Trophoblast cell (in vitro differentiated cells and primary cell): ENCODE measurements around the gene OR2AT4.
A peak's percentile ranks its signal among the peaks of the same experiment; 100 is the strongest.

Source experiments
- DNase-seq, 2 donors: peaks; one replicate each; pipeline ENCODE4 v3.0.0-alpha.2; 2016
- H2AFZ ChIP-seq: 2 replicates; pipeline ENCODE4 v1.6.1; 2013; ENCODE audit warnings: low read length, moderate library complexity, mild to moderate bottlenecking; ENCODE audit not compliant: insufficient read depth, poor library complexity
- H2AK5ac ChIP-seq: 2 replicates; pipeline ENCODE4 v1.6.1; 2013; ENCODE audit warnings: mild to moderate bottlenecking, low read length
- H2BK120ac ChIP-seq: 2 replicates; pipeline ENCODE4 v1.6.1; 2013; ENCODE audit warnings: low read length, mild to moderate bottlenecking, moderate library complexity; ENCODE audit not compliant: insufficient read depth, poor library complexity
- H2BK12ac ChIP-seq: 2 replicates; pipeline ENCODE4 v1.6.1; 2013; ENCODE audit warnings: mild to moderate bottlenecking, low read length, moderate library complexity
- H2BK5ac ChIP-seq: 2 replicates; pipeline ENCODE4 v1.6.1; 2013; ENCODE audit warnings: low read length, low read depth, moderate library complexity, mild to moderate bottlenecking; ENCODE audit not compliant: poor library complexity
- H3K14ac ChIP-seq: 2 replicates; pipeline ENCODE4 v1.6.1; 2013; ENCODE audit warnings: mild to moderate bottlenecking, low read length
- H3K18ac ChIP-seq: 2 replicates; pipeline ENCODE4 v1.6.1; 2013; ENCODE audit warnings: mild to moderate bottlenecking, low read length
- H3K23ac ChIP-seq: 2 replicates; pipeline ENCODE4 v1.6.1; 2013; ENCODE audit warnings: low read length
- H3K27ac ChIP-seq: 2 replicates; pipeline ENCODE4 v1.5.1; 2013; ENCODE audit warnings: low read depth, mild to moderate bottlenecking, inconsistent platforms, low read length, moderate library complexity
- H3K27me3 ChIP-seq: 2 replicates; pipeline ENCODE4 v1.6.1; 2013; ENCODE audit warnings: inconsistent platforms, mild to moderate bottlenecking, low read length, moderate library complexity; ENCODE audit not compliant: insufficient read depth
- H3K36me3 ChIP-seq, 2 experiments: 1 replicate in 1 of 2; 2 replicates in 1 of 2; pipeline ENCODE4 v1.6.1; 2013; ENCODE audit warnings: low read length in 2 of 2, mild to moderate bottlenecking in 2 of 2, moderate library complexity in 1 of 2; ENCODE audit not compliant: insufficient read depth in 2 of 2, control insufficient read depth in 1 of 2
- H3K4ac ChIP-seq: 2 replicates; pipeline ENCODE4 v1.6.1; 2013; ENCODE audit warnings: low read depth, mild to moderate bottlenecking, low read length, moderate library complexity
- H3K4me1 ChIP-seq, 2 experiments: 1 replicate in 1 of 2; 2 replicates in 1 of 2; pipeline ENCODE4 v1.6.1; 2013; ENCODE audit warnings: low read length in 2 of 2, mild to moderate bottlenecking in 2 of 2, moderate library complexity in 1 of 2; ENCODE audit not compliant: insufficient read depth in 2 of 2, control insufficient read depth in 1 of 2
- H3K4me2 ChIP-seq: 2 replicates; pipeline ENCODE4 v1.6.1; 2013; ENCODE audit warnings: inconsistent platforms, mild to moderate bottlenecking, low read length, moderate library complexity
- H3K4me3 ChIP-seq: 2 replicates; pipeline ENCODE4 v1.5.1; 2013; ENCODE audit warnings: mild to moderate bottlenecking, low read depth, low read length, inconsistent platforms
- H3K79me1 ChIP-seq: one replicate; pipeline ENCODE4 v1.6.1; 2013; ENCODE audit warnings: low read length
- H3K79me2 ChIP-seq: 2 replicates; pipeline ENCODE4 v1.6.1; 2013; ENCODE audit warnings: low read length, mild to moderate bottlenecking; ENCODE audit not compliant: control insufficient read depth, insufficient read depth, poor library complexity
- H3K9ac ChIP-seq: 2 replicates; pipeline ENCODE4 v1.6.1; 2013; ENCODE audit warnings: mild to moderate bottlenecking, low read length
- H3K9me3 ChIP-seq: 2 replicates; pipeline ENCODE4 v1.6.1; 2013; ENCODE audit warnings: low read depth, mild to moderate bottlenecking, control low read depth, inconsistent platforms, low read length; ENCODE audit not compliant: insufficient read depth
- H4K12ac ChIP-seq: 2 replicates; pipeline ENCODE4 v1.6.1; 2013; ENCODE audit warnings: low read depth, mild to moderate bottlenecking, low read length, moderate library complexity
- H4K8ac ChIP-seq: 2 replicates; pipeline ENCODE4 v1.6.1; 2013; ENCODE audit warnings: low read depth, mild to moderate bottlenecking, low read length, moderate library complexity
- H4K91ac ChIP-seq: one replicate; pipeline ENCODE4 v1.6.1; 2013; ENCODE audit warnings: low read depth, mild to moderate bottlenecking, low read length, moderate library complexity
- WGBS: extraction: QIAGEN DNeasy Blood & Tissue Kit; methylation state at CpG from one replicate; pipeline ENCODE4 v1.1.7; 2013; ENCODE audit warnings: missing lambda C conversion rate; ENCODE audit not compliant: insufficient read length, insufficient coverage; ENCODE audit errors: extremely low coverage; 5-methylcytosine and 5-hydroxymethylcytosine counted together

OR2AT4 gene

DNA sequence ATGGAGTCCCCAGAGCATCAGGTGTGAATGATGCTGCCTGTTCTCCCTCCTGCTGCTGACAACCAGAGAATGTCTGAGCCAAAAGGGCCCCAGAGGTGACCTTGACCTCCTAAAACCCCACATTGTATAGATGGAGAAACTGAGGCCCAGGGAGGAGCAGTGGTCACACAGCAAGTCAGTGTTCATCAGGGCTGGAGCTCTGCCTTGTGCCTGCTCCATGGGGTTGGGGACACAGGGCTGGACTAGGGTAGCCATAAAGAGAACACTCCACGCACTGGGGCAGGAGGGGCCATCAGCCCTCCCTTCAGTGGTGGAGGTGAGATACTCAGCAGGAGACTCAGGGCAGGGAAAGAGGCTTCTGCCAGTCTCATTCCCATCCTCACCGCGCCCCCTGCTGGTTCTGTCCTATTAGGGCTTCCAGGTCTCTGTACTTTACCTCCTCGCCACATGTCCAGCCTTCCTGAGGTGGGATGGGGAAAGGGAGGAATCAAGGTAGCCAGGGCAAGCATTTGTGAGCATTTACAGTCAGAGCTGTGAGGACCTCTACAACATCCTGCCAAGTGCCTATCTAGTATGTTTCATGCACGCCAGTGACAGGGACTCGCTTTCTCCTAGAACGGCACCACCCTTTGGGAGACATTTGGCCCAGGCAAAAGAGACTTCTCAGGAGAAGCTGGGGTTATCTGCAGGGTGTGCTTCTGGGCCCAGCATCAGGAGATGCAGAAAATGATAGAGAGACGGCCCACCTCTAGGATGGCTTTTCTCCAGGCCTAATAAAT is 64.7 kb downstream of the OR2AT4 start:
- H3K4me1 ChIP-seq: peaks cover 17% of the 10 kb centered on the region in 2 experiments
- H2AK5ac ChIP-seq: peak overlapping the region; percentile 73
- no peaks in the 10 kb centered on the region for H3K36me3 ChIP-seq
- no peak overlapping the region for H3K4me3 ChIP-seq
- H3K79me1 ChIP-seq: peaks cover 14% of the 10 kb centered on the region
- peak; percentile 73 to 88 for DNase-seq
- peak overlapping the region; percentile 88 for H2BK12ac ChIP-seq
- H2BK5ac ChIP-seq: peak overlapping the region; percentile 46
- no peak overlapping the region for H3K4me2 ChIP-seq
- no peak overlapping the region for H3K23ac ChIP-seq
- H4K12ac ChIP-seq: no peak overlapping the region
- no peak overlapping the region for H3K9ac ChIP-seq
- peak overlapping the region; percentile 47 for H3K18ac ChIP-seq
- H3K4ac ChIP-seq: no peak overlapping the region
- H4K91ac ChIP-seq: peak overlapping the region; percentile 80
- no peaks in the 10 kb centered on the region for H3K79me2 ChIP-seq
- peak overlapping the region; percentile 12 for H3K27ac ChIP-seq
- H2AFZ ChIP-seq: peak overlapping the region; percentile 17
- peak overlapping the region; percentile 61 for H3K14ac ChIP-seq
- no peaks in the 10 kb centered on the region for H3K9me3 ChIP-seq
- H4K8ac ChIP-seq: peak overlapping the region; percentile 57
- whole genome bisulfite sequencing: no CpG with 5 or more reads among the region's 8 CpGs
- peak overlapping the region; percentile 73 for H2BK120ac ChIP-seq
- H3K27me3 ChIP-seq: no peaks in the 10 kb centered on the region
